Panc1 (cell line): ENCODE measurements around the gene GPR15. TPM values are rescaled to one million over a fixed set of nuclear protein-coding genes. Genes with fewer than 3 reads are reported as not detected.

Experiments used
- ATAC-seq: fragments of 200-7000 bp; cut with Tn5 transposase; 2 replicates; pipeline ENCODE4 v1.9.1; 2020; ENCODE audit warnings: mild to moderate bottlenecking, moderate library complexity
- BruUV-seq: library from RNA; stranded (reverse); fragments of 400-500 nt; replicated peaks from 2 replicates; lab custom pipeline; 2021; lab: Mats Ljungman, UMichigan
- CTCF ChIA-PET: fragments of 300-600 bp; sonication (Branson Sonifier 250); formaldehyde crosslinking; loops from one replicate; lab custom pipeline; 2022; ENCODE audit warnings: antibody characterized with exemption; lab: Charles Lee
- POLR2A ChIA-PET: fragments of 300-600 bp; sonication (Branson Sonifier 250); formaldehyde crosslinking; loops from one replicate; lab custom pipeline; 2022; ENCODE audit warnings: antibody characterized with exemption; lab: Charles Lee
- DNase-seq: peaks from one replicate; pipeline ENCODE4 v3.0.0-alpha.2; 2010; ENCODE audit warnings: low read depth, low spot score
- H3K27ac ChIP-seq: 2 replicates; pipeline ENCODE4 v1.5.1; 2011; ENCODE audit warnings: mild to moderate bottlenecking, low read length, inconsistent platforms
- H3K27me3 ChIP-seq: fragments of 200-500 bp; sonication (Bioruptor generic); 2 replicates; pipeline ENCODE4 v1.6.0; 2014; ENCODE audit warnings: low read length, inconsistent platforms; ENCODE audit not compliant: control insufficient read depth, insufficient read depth
- H3K36me3 ChIP-seq: fragments of 200-500 bp; sonication (Bioruptor generic); 2 replicates; pipeline ENCODE4 v1.5.1; 2014; ENCODE audit warnings: inconsistent platforms, mild to moderate bottlenecking, low read length, moderate library complexity; ENCODE audit not compliant: control insufficient read depth, insufficient read depth
- H3K4me1 ChIP-seq: 2 replicates; pipeline ENCODE4 v1.5.1; 2011; ENCODE audit warnings: inconsistent platforms, mild to moderate bottlenecking, low read length, moderate library complexity; ENCODE audit not compliant: control insufficient read depth, insufficient read depth
- H3K4me3 ChIP-seq, 2 experiments: 2 replicates each; pipeline ENCODE4 v1.5.1; 2011 to 2012; ENCODE audit warnings: low read depth in 2 of 2, low read length in 2 of 2, mild to moderate bottlenecking in 2 of 2, inconsistent platforms in 1 of 2, moderate library complexity in 1 of 2
- H3K9me3 ChIP-seq: fragments of 200-500 bp; sonication (Bioruptor generic); 2 replicates; pipeline ENCODE4 v1.5.1; 2014; ENCODE audit warnings: low read depth, mild to moderate bottlenecking, inconsistent platforms, low read length, moderate library complexity; ENCODE audit not compliant: control insufficient read depth, insufficient read depth
- CTCF ChIP-seq: fragments of 450-650 bp; IDR thresholded peaks from 2 replicates; pipeline ENCODE4 v1.5.1; 2017; ENCODE audit warnings: mild to moderate bottlenecking
- POLR2AphosphoS5 ChIP-seq: IDR thresholded peaks from 2 replicates; pipeline ENCODE4 v1.6.1; 2012; ENCODE audit warnings: mild to moderate bottlenecking, low read depth, low read length, moderate library complexity
- REST ChIP-seq, 2 experiments: IDR thresholded peaks; 2 replicates each; pipeline ENCODE4 v1.6.1; 2011 to 2012; ENCODE audit warnings: low read depth in 2 of 2, control low read depth in 1 of 2, low read length in 1 of 2, mild to moderate bottlenecking in 1 of 2, moderate library complexity in 1 of 2; ENCODE audit not compliant: insufficient read depth in 1 of 2
- SIN3A ChIP-seq: IDR thresholded peaks from 2 replicates; pipeline ENCODE4 v1.6.1; 2012; ENCODE audit warnings: low read depth, mild to moderate bottlenecking, low read length, moderate library complexity, borderline replicate concordance; ENCODE audit not compliant: insufficient read depth
- TCF7L2 ChIP-seq: IDR thresholded peaks from 2 replicates; pipeline ENCODE4 v1.6.1; 2011; ENCODE audit warnings: mild to moderate bottlenecking, low read depth, low read length, inconsistent platforms
- in situ Hi-C: cut with HindIII; loops from 2 replicates; pipeline ENCODE4 v1.10.0; 2016; ENCODE audit warnings: low sequenced_read_pairs, low pct_unique_long_range_greater_than_20kb
- intact Hi-C: fragments of 100-400 bp; cut with micrococcal nuclease; formaldehyde crosslinking; loops from one replicate; pipeline ENCODE4 v1.10.0; 2022; ENCODE audit not compliant: unreplicated experiment
- total RNA-seq: library from RNA; stranded (reverse); gene quantifications from one replicate; pipeline ENCODE4 v1.2.1, GENCODE V29; 2021; ENCODE audit not compliant: unreplicated experiment

Gene GPR15
- total RNA-seq, 1 experiment from 2014 or later: not detected

GRCh38 chr3:98556164-98557130, 24.7 kb downstream of the GPR15 start:
- POLR2A ChIA-PET: no interaction called here
- Histone ChIP-seq H3K27me3 (peaks cover 11% of the 10 kb centered on the region; the same call in 1 of the 2 replicates), H3K27ac (no peak overlapping the region), H3K9me3 (no peaks in the 10 kb centered on the region), H3K36me3 (no peaks in the 10 kb centered on the region), H3K4me3 (no peak overlapping the region), H3K4me1 (no peaks in the 10 kb centered on the region)
- no peak for ATAC-seq
- CTCF ChIA-PET: no interaction called here
- intact Hi-C loops (no loop called here), in situ Hi-C loops (no loop called here)
- BruUV-seq: no TSS peak
- DNase-seq: no peak
- TF ChIP-seq SIN3A (no peak), POLR2AphosphoS5 (no peak), REST (IDR thresholded peaks at IDR 0.05; ENCODE audit: insufficient read depth in 1 of 2, low read depth in 2 of 2, low read length in 1 of 2) (no peak), TCF7L2 (no peak), CTCF (no peak)

- Histone ChIP-seq H3K9me3 (no peaks in the 10 kb centered on the region), H3K27me3 (peaks cover 11% of the 10 kb centered on the region; the same call in 1 of the 2 replicates), H3K36me3 (no peaks in the 10 kb centered on the region), H3K4me3 (no peak overlapping the region), H3K27ac (no peak overlapping the region), H3K4me1 (no peaks in the 10 kb centered on the region)
- in situ Hi-C loops (no loop called here), intact Hi-C loops (no loop called here)
- no TSS peak for BruUV-seq
- ChIA-PET CTCF (no interaction called here), POLR2A (no interaction called here)
- no peak for TF ChIP-seq SIN3A
- TF ChIP-seq REST (IDR thresholded peaks at IDR 0.05; ENCODE audit: insufficient read depth in 1 of 2, low read depth in 2 of 2, low read length in 1 of 2): no peak
- TF ChIP-seq TCF7L2: no peak
- TF ChIP-seq POLR2AphosphoS5: no peak
- TF ChIP-seq CTCF: no peak
- no peak for ATAC-seq
- no peak for DNase-seq
Measured at GRCh38 chr3:98557324-98558010, 25.7 kb downstream of the GPR15 start.
